K562 (cell line): Measurements from ENCODE around the gene SCAMP5.

Source experiments
- ATF2 ChIP-seq: sonication (generic); formaldehyde crosslinking; IDR thresholded peaks from 2 replicates; pipeline ENCODE4 v1.8.1; 2022; ENCODE audit warnings: missing genetic modification reagents
- BRCA1 ChIP-seq, 2 experiments: fragments of 450-650 bp in 1 of 2; sonication (generic) in 1 of 2; formaldehyde crosslinking in 1 of 2; IDR thresholded peaks; 2 replicates each; pipeline versions ENCODE4 v1.5.0 to v1.6.1; 2017 to 2020; ENCODE audit warnings: mild to moderate bottlenecking in 1 of 2, missing genetic modification reagents in 1 of 2
- NFATC3 ChIP-seq: fragments of 450-650 bp; IDR thresholded peaks from 2 replicates; pipeline ENCODE4 v1.6.1; 2017; ENCODE audit warnings: mild to moderate bottlenecking
- PYGO2 ChIP-seq: fragments of 450-650 bp; IDR thresholded peaks from 2 replicates; pipeline ENCODE4 v1.6.1; 2016; ENCODE audit warnings: mild to moderate bottlenecking, missing genetic modification characterization, moderate library complexity, missing compliant biosample characterization
- TF ChIP-seq, protein P1 (sequence below), 3 experiments: IDR thresholded peaks in 2 of 3; conservative IDR thresholded peaks in 1 of 3; 2 replicates each; pipeline ENCODE4 v1.5.1; 2011 to 2012; ENCODE audit warnings: low read length in 3 of 3, mild to moderate bottlenecking in 3 of 3, control low read depth in 2 of 3, improper control_type of control experiment in 1 of 3, inconsistent platforms in 1 of 3, low read depth in 1 of 3, mixed read lengths in 1 of 3, moderate library complexity in 1 of 3; ENCODE audit not compliant: insufficient read depth in 2 of 3

GRCh38 chr15:75027551-75027950 lies 32.2 kb downstream of the SCAMP5 start:
- TF ChIP-seq PYGO2 (tag) = no peak
- no peak for TF ChIP-seq NFATC3
- TF ChIP-seq, protein P1, sequence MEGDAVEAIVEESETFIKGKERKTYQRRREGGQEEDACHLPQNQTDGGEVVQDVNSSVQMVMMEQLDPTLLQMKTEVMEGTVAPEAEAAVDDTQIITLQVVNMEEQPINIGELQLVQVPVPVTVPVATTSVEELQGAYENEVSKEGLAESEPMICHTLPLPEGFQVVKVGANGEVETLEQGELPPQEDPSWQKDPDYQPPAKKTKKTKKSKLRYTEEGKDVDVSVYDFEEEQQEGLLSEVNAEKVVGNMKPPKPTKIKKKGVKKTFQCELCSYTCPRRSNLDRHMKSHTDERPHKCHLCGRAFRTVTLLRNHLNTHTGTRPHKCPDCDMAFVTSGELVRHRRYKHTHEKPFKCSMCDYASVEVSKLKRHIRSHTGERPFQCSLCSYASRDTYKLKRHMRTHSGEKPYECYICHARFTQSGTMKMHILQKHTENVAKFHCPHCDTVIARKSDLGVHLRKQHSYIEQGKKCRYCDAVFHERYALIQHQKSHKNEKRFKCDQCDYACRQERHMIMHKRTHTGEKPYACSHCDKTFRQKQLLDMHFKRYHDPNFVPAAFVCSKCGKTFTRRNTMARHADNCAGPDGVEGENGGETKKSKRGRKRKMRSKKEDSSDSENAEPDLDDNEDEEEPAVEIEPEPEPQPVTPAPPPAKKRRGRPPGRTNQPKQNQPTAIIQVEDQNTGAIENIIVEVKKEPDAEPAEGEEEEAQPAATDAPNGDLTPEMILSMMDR (IDR thresholded peaks at IDR 0.05 in 2 of 3, conservative IDR thresholded peaks at IDR 0.05 in 1 of 3; ENCODE audit: insufficient read depth in 2 of 3, low read depth in 1 of 3, low read length in 3 of 3) = no peak
- no peak for TF ChIP-seq BRCA1 (IDR thresholded peaks at IDR 0.05)
- no peak for TF ChIP-seq BRCA1 (CRISPR knock-in tag; IDR thresholded peaks at IDR 0.05)
- no peak for TF ChIP-seq ATF2 (CRISPR knock-in tag)
